Measurements from ENCODE around the gene TYW1.
"Not testable (repeated sequence)": the region's sequence is repeated elsewhere in the genome, so short reads cannot be mapped to it uniquely, and the experiment has no call there.

TYW1 gene

DNA sequence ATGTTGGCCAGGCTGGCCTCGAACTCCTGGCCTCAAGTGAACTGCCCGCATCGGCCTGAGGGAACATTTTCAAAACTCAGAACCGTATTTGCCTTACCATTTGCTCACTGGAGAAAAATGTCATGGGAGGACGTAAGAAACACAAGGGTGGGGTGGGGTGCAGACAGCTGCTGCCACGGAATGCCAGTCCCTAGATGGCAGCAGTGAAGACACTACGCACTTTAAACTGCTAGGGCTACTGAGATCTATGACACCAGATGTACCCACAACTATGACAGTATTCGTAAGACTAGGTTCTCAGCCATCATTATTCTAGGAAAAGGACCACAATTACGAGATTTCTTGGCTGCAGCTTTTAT lies 2.0 kb upstream of the TYW1 start:
- peak; percentile 32 for DNase-seq (ENCODE audit: low read depth)

DNA sequence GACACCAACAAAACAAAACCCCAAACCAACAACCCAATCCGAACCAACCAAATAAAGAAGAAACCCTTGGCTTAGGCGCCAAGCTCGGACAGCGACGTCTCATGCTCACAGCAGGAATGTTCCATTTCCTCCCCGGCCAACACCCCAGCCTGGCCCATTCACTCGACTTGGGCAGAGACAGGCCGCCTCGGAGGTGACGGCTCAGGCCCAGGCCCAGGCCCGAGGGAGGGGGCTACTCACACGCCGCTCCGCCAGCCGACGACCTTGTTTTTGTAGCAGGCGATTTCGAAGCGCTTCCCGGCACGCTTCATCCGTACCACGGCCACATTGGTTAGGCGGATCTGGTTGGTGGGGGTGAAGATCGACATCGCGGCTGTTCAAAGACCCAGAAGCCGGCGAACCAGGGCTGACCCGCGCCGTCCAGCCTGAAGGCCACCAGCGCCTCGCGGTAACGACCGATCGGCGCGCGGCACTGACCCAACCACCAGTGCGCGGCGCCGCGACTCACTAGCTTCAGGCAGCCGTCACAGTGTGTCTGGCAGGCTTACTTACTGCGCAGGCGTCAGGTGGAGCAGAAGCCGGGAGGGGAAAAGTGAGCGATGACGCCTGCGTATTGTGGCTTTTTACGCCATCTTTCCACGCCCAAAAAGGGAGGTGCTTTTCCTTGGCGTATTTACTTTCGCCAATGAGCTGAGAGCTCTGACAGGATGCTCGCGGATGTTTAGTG lies 1.4 kb upstream of the TYW1 start, which contains the start of gene SBDS:
SBDS (minus strand) TSS at position 537 of the 727 bp plus-strand sequence; CDS start at position 368, 169 bp downstream.
- peak; percentile 82 for DNase-seq (ENCODE audit: low read depth)

DNA sequence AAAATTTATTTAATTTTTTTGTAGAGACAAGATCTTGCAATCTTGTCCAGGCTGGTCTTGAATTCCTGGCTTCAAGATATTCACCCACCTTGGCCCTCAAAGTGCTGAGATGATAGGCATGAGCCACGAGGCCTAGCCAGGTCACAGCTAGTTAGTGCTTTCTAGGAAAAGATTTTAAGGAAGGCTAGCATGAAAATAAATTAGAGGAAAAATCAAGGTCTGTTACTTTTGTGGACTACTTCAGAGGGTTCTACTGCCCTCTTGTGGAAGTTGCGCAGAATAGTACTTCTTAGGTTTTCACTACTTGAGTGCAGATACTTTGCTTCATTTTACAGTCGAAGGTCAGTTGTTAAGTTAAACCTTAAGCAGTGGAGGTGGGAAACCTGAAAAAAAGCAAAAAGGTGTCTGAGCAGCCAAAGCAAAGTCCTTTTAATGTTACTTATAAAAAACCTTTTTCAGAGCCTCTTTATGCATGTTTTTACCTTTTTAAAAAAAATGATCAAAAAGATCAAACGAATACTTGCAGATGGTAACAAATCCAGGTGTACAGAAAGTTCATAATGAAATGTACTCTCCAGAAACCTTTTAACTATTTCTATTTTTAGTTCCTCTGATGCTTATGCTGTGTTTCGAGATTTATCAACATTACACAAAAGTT lies 4.1 kb downstream of the TYW1 start:
- DNase-seq (ENCODE audit: low read depth) = not testable (repeated sequence)

DNA sequence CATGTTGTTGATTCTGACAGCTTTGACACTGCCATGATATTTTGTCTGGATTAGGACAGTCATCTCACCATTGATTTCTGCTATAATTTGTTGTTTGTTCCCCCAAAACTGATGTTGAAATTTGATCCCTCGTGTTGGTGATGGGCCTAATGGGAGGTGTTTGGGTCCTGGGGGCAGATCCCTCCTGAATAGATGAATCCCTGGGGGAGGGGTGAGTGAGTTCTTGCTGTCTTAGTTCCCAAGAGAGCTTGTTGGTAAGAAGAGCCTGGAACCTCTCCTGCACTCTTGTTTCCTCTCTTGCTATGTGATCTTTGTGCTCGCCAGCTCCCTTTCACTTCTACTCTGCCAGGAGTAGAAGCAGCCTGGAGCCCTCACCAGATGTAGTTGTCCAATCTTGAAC lies 7.5 kb downstream of the TYW1 start:
- not testable (repeated sequence) for DNase-seq (ENCODE audit: low read depth)

DNA sequence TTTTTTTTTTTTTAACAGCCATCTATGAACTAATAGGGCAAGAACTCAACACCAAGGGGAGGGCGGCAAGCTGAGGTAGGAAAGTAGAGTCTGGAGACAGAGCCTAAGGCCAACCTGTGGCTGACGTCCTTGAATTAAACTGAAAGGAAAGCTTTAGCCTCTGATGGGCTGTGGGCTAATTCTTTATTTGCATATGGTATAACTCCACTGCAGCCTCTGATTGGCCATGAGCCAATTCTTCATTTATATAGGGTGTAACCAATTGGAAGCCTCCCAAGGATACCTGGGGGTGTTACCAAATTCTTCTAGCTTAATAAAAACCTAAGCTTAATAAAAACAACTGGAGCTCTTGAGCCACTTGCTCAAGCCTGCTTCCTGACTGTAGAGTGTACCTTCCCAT lies 10.3 kb downstream of the TYW1 start:
- no peak for DNase-seq (ENCODE audit: low read depth)

DNA sequence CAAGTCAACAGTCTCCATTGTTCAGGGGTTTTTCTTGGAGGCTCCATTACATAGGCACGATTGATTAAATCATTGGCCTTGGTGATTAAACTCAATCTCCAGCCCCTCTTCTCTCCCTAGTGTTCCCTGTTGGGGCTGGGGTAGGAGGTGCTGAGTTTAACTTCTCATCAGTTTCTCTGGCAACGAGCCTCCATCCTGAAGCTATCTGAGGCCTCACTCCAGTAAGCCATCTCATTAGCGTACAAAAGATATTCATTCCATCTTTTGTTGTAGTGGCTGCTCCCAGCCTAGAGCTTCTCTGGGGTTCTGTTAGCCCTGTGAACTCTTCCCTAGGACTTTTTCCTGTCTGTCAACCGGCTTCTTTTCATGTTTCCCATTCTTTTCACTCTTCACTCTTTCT lies 11.6 kb downstream of the TYW1 start:
- DNase-seq (ENCODE audit: low read depth) = no peak

DNA sequence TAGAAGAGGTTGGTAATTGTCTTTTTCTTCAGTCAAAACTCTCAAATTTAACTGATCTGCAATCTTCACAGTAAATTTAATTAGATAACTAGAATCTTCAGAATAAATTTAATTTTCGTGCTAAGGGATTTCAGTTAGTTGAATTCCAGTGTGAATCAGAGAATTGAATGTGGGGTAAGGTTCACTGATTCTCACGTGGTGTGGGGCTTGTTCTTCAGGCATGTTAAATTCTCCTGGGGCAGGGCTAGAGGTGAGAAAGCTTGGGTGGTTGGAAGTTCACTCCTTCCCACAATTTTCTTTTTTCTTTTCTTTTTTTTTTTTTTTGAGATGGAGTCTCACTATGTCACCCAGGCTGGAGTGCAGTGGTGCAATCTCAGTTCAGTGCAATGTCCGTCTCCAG lies 13.0 kb downstream of the TYW1 start:
- DNase-seq (ENCODE audit: low read depth) = not testable (repeated sequence)

DNA sequence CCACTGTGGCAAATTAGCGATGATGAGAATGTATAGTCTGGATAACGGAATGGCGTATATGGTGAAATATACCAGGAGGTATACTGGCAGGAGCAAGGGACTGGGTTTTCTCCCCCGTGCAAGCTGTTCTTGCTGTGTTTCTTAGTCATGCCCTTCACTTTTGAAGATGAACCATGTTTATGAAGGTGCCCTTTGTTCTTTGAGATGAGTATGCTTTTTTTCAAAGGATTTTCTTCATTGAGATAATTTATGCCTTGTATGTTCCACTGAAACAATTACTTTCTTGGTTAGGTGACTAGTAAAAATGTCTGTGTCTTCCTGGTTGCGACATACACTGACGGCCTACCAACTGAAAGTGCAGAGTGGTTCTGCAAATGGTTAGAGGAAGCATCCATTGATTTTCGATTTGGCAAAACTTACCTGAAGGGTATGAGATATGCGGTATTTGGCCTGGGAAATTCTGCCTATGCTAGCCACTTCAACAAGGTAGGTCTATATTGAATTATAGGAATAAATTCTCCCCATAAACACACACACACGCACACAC lies 17.5 kb downstream of the TYW1 start:
- not testable (repeated sequence) for DNase-seq (ENCODE audit: low read depth)

DNA sequence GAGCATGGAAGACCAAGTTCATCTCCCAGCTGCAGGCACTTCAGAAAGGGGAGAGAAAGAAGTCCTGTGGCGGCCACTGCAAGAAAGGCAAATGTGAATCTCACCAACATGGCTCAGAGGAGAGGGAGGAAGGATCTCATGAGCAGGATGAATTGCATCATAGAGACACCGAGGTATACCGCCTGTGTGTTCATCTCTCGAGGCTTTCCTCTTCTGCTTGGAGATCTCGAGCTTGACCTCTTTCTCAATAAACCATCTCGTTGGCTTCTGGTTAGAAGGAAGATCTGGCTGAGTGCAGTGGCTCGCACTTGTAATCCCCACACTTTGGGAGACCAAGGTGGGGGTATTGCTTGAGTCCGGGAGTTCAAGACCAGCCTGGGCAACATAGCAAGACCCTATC lies 21.3 kb downstream of the TYW1 start:
- not testable (repeated sequence) for DNase-seq (ENCODE audit: low read depth)

DNA sequence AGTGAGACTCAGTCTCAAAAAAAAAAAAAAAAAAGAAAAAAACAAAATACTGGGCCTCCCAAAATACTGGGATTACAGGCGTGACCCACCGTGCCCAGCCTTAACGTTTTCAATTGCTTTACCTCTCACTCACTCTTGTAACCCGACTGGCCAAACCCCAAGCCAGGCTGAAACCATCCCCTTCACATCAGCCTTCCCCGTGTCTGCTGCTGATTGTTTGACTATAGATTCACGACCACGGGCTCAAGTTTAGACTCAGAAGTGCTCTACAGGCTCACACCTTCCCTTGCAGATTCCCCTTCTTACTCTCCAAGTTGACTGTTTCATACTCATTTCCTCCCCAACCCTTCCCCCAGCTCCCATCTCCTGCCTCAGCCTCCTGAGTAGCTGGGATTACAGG lies 22.3 kb downstream of the TYW1 start:
- no peak for DNase-seq (ENCODE audit: low read depth)

DNA sequence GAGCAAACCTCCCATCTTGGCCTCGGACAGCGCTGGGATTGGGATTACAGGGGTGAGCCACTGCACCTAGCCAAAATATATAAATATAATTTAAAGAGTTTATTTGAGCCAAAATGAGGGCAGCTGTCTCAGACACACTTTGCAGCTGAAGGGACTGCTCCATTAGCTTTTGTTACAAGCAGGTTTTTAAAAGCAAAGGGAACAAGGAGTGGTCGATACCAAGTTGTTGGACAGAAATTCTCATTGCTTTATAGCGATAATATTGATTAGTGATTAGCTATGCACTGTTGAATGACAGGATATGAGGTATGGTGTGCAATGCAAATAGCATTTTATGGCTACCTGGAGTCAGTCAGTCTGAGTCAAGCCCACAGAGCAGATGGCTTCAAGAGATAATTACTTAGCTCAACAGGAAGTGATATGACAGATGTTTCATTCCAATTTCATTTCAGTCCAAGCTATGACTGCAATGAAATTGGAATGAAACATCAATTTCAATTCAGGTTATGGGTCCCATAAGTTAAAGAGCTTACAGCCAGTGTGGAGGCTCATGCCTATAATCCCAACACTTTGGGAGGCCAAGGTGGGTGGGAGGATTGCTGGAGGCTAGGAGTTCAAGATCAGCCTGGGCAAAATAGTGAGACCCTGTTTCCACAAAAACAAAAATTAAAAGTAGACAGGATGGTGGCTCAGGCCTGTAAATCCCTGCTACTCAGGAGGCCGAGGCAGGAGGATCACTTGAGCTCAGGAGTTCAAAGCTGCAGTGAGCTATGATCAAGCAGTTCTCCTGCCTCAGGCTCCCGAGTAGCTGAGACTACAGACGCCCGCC lies 23.1 kb downstream of the TYW1 start:
- no peak for DNase-seq (ENCODE audit: low read depth)

DNA sequence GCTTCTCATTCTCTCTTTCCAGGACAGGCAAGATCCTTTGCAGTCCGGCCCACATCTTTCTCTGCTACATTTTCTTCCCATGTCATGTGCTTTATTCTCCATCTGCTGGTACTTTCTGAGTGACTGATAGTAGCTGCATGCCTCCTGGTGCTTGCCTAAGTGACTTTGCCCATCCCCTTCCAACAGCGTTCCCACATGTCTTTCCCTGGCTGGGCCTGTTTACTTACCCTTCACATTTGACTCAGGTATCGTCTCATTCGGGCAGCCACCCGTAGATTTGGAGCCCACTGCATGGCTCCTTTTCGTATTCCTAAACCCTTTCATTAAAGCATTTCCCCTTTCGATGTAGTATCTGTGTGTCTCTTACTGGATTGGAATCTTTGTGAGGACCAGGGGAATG lies 24.6 kb downstream of the TYW1 start:
- DNase-seq (ENCODE audit: low read depth) = no peak

DNA sequence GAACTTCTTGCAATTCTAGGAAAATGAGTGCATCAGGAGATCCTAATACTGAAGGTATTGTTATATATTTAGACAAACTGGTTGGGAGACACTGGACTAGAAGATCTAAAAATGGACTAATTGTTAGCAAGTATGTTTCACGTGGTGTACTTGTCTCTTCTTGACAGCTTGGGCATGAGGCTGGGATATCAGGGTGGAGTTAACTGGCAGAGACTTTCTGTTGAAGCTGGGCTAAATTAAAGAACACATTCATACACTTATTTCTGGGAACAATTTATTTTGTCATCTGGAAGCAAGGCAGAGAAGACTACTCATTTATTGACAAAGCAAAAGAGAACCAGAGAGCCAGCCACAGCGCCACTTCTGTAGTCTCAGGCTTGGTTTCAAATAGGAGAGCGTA lies 25.9 kb downstream of the TYW1 start:
- no peak for DNase-seq (ENCODE audit: low read depth)

DNA sequence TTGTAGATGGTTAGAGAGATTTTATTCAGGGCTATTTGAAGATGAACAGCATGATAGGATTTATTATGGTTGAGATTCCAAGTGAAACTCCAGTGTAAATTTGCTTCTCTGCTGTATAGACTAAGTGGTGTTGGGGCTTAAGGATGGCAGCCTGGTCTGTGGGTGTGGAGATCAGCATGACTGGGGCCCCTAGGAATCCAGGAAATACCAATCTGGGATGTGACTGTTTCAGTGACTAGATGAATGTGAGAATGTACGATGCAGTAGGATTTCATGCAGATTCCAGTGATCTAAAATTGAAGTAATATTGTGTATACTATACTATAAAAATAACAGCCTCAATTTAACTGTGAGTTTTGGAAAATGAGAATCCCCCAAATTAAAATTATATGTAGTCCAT lies 28.8 kb downstream of the TYW1 start:
- DNase-seq (ENCODE audit: low read depth) = not testable (repeated sequence)

DNA sequence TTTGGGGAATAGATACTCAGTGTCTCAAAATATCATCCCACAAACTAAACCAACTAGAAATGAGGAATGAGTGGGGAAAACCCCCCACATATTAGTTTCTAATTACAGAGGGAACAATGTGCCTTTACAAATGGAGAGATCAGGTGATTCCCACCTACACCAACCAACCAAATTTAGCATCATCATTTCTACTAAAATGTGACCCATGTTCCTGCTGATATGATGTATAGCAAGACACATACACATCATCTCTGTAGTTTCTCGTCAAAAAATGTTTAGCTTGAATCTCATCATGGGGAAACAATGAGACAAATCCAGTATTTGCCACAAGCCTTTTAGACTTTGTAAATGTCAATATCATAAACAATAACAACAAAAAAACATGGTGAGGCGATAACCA lies 35.1 kb downstream of the TYW1 start:
- DNase-seq (ENCODE audit: low read depth) = not testable (repeated sequence)

DNA sequence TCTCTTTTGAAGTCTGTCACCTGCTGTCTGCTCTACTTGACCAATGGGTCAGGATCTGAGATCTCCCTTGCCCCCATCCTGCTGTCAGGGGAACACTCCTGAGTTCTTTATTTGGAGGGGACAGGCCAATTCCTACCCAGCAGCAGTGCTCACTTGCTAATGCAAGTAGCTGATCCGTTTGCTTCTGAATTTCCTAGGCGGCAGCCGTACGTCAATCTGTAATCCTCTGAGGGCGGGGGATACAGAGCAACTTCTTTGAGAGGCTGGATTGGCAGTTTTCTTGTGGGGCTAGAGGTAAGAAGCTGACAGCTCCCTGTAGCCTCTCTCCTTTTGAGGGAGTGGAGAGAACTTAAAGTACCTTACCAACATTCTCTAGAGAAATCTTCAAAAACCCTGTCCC lies 36.6 kb downstream of the TYW1 start:
- DNase-seq (ENCODE audit: low read depth) = no peak

DNA sequence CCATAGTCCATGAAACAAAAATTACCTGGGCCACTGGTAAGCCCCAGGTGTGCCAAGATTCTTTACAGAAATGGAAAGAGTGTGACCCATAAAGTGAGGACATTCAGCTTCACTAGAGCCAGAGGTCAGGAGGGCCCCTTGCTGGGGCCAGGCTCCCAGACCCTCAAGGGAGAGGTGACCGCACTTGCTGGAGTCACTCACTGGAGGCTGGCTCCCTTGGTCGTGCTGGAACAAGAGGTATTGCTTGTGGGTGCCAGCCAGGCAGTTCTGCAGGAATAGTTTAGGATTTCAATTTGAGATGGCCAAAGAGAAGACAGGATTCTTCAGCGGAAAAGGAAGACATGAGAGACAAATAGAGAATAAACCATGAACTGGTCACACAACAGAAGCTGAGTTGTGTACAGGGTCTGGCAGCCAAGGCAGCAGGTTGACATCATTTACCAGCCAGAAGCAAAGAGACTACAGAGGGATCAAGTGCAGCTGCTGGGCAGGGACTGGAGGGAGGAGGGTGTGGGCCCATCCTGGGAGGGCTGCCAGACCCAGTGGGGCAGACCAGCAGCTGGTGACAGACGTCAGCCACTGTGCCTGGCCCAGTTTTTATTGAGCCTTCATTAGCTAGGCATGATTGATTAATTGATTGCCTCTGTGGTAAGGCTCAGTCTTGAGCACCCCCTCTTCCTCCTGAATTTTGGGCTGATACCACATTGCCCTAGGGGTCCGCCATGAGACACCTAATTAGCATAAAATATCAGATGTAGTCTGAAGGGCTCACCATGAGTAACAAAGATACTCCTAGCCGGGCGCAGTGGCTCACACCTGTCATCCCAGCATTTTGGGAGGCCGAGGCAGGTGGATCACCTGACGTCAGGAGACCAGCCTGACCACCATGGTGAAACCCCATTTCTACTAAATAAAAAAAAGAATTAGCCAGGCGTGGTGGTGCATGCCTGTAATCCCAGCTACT lies 40.1 kb downstream of the TYW1 start:
- DNase-seq (ENCODE audit: low read depth) = not testable (repeated sequence)

DNA sequence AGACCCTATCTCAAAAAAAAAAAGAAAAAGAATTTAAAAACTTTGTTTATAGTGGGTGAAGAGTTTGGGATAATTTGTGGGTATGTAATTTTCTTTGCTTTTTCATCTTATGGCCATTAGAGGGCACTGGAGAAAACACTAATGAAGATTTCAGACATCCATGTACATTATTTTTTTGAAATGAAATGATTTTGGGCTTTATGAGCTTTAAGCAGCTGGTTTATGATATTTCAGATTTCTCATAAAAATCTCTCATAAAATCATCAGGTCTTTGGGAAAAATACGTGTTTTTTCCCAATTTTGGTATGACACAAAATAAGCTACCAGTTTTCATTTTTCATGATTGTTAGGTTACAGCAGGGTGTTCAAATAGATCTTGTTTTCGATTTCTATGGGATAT lies 44.2 kb downstream of the TYW1 start:
- DNase-seq (ENCODE audit: low read depth) = not testable (repeated sequence)

DNA sequence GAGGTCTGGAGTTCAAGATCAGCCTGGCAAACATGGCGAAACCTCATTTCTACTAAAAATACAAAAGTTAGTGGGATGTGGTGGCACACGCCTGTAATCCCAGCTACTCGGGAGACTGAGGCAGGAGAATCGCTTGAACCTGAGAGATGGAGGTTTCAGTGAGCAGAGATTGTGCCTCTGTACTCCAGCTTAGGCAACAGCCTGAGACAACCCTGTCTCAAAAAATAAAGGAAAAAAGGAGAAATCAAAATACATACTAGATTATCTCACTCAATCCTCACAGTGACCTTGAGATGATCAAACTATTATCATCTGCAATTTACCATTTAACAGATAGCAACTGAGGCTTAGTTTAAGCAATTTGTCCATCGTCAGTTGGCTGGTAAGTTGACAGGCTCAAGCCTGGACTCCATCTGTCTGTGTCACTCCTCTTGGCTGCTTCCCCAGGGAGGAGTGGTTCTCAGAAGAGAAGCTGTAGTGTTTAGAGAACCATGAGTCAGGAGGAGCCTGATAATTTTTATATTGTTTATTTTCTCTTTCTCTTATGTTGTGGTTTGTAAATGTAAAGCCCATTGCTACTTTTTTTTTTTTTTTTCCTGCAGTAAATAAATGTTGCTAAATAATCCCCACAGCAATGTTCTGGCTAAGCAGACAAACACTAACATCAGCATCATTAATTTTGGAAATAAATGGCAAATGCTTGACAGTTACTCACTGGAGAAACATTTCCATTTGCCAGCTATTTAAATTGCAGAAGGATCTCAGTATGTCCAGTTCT lies 46.3 kb downstream of the TYW1 start:
- DNase-seq (ENCODE audit: low read depth) = not testable (repeated sequence)

DNA sequence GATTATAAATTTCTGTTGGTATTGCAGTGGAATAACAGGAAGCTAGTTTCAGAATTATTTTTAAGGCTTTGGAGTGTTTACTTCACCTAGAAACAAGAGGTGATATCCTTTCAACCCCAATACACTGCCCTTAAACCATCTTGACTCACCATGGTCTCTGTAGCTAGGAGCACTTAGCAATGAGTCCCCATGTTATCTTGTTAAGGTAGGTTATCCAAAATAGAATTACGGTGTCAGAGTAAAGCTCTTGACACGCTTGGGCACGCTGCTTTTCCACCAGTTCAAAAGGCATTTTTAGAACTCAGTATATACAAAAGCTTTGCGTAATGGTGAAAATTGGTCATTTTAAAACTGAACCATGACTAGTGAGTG lies 46.9 kb downstream of the TYW1 start:
- DNase-seq (ENCODE audit: low read depth) = not testable (repeated sequence)
